B cell (primary cell): ENCODE results near the gene OR6C76. TPM values are rescaled to one million over a fixed set of nuclear protein-coding genes. Genes with fewer than 3 reads are reported as not detected.

Experiments used
- polyA plus RNA-seq: library from polyadenylated mRNA; depleted of rRNA; stranded (reverse); fragments of >200 nt; gene quantifications from 2 replicates; pipeline ENCODE4 v1.2.3, GENCODE V29; 2012
- total RNA-seq, 2 donors: library from RNA; stranded (reverse); fragments of 120-200 nt in 1 of 2; gene quantifications; 1 replicate in 1 of 2; 2 replicates in 1 of 2; pipeline versions ENCODE4 v1.2.3 to v1.2.4, GENCODE V29; 2013 to 2022

OR6C76 gene
- total and polyA plus RNA-seq, 2 donors (not counting 1 experiment from before 2014, with no cell fraction given) = not detected

Other genes with a start within 250 kb of the OR6C76 start
- gene OR10A7, start 205.2 kb upstream of the OR6C76 start, total RNA-seq = not detected in 2 replicates
- gene OR10A7, start 205.2 kb upstream of the OR6C76 start, polyA plus RNA-seq = not detected in 2 replicates
- gene OR6C74, start 181.6 kb upstream of the OR6C76 start, total RNA-seq = not detected in 2 replicates
- not detected in 2 replicates for gene OR6C74, start 181.6 kb upstream of the OR6C76 start, polyA plus RNA-seq
- not detected in 2 replicates for gene OR6C6, start 129.7 kb upstream of the OR6C76 start, total RNA-seq
- gene OR6C6, start 129.7 kb upstream of the OR6C76 start, polyA plus RNA-seq = not detected in 2 replicates
- not detected in 2 replicates for gene OR6C1, start 111.9 kb upstream of the OR6C76 start, total RNA-seq
- gene OR6C1, start 111.9 kb upstream of the OR6C76 start, polyA plus RNA-seq = not detected in 2 replicates
- not detected in 2 replicates for gene OR6C3, start 95.5 kb upstream of the OR6C76 start, total RNA-seq
- not detected in 2 replicates for gene OR6C3, start 95.5 kb upstream of the OR6C76 start, polyA plus RNA-seq
- gene OR6C75, start 63.3 kb upstream of the OR6C76 start, total RNA-seq = not detected in 2 replicates
- not detected in 2 replicates for gene OR6C75, start 63.3 kb upstream of the OR6C76 start, polyA plus RNA-seq
- not detected in 2 replicates for gene OR6C65, start 25.7 kb upstream of the OR6C76 start, total RNA-seq
- gene OR6C65, start 25.7 kb upstream of the OR6C76 start, polyA plus RNA-seq = not detected in 2 replicates
- gene OR6C2, start 17.8 kb downstream of the OR6C76 start, total RNA-seq = not detected in 2 replicates
- gene OR6C2, start 17.8 kb downstream of the OR6C76 start, polyA plus RNA-seq = not detected in 2 replicates
- not detected in 2 replicates for gene OR6C70, start 43.9 kb downstream of the OR6C76 start, total RNA-seq
- not detected in 2 replicates for gene OR6C70, start 43.9 kb downstream of the OR6C76 start, polyA plus RNA-seq
- not detected in 2 replicates for gene OR6C68, start 66.1 kb downstream of the OR6C76 start, total RNA-seq
- not detected in 2 replicates for gene OR6C68, start 66.1 kb downstream of the OR6C76 start, polyA plus RNA-seq
- not detected in 2 replicates for gene OR6C4, start 123.3 kb downstream of the OR6C76 start, total RNA-seq
- not detected in 2 replicates for gene OR6C4, start 123.3 kb downstream of the OR6C76 start, polyA plus RNA-seq
- 0.17 TPM in 1 of 2 replicates, not detected in the other for gene OR2AP1, start 146.2 kb downstream of the OR6C76 start, total RNA-seq
- not detected in 2 replicates for gene OR2AP1, start 146.2 kb downstream of the OR6C76 start, polyA plus RNA-seq
- gene OR10P1, start 210.6 kb downstream of the OR6C76 start, total RNA-seq = not detected in 2 replicates
- not detected in 2 replicates for gene OR10P1, start 210.6 kb downstream of the OR6C76 start, polyA plus RNA-seq